H1 (cell line): ENCODE results near the gene DLK2. TPM values are rescaled to one million over a fixed set of nuclear protein-coding genes. Genes with fewer than 3 reads are reported as not detected.

Experiments used
- CTCF ChIA-PET: fragments of 300-600 bp; sonication (Branson Sonifier 250); formaldehyde crosslinking; loops from one replicate; lab custom pipeline; 2021; ENCODE audit not compliant: partially characterized antibody; lab: Charles Lee
- POLR2A ChIA-PET: fragments of 300-600 bp; sonication (Branson Sonifier 250); formaldehyde crosslinking; loops from one replicate; lab custom pipeline; 2021; ENCODE audit warnings: inconsistent platforms; ENCODE audit not compliant: partially characterized antibody; lab: Charles Lee
- DNase-seq, 2 experiments: peaks; one replicate each; pipeline versions ENCODE4 v3.0.0 to v3.0.0-alpha.2; 2010 to 2022; ENCODE audit warnings: low spot score in 2 of 2, low read depth in 1 of 2, mixed read lengths in 1 of 2
- FAIRE-seq: peaks from 2 replicates; lab custom pipeline; 2011; peaks lifted over from hg19 to GRCh38; lab: Jason Lieb, UNC
- H2AFZ ChIP-seq: 2 replicates; pipeline ENCODE4 v1.8.1; 2012; ENCODE audit warnings: low read length, inconsistent platforms
- H2AK5ac ChIP-seq: 2 replicates; pipeline ENCODE4 v1.6.1; 2013; ENCODE audit warnings: low read depth, low read length
- H2BK120ac ChIP-seq: replicated peaks from 2 replicates; pipeline ENCODE3; 2013; ENCODE audit warnings: low read depth, low read length, inconsistent platforms
- H2BK12ac ChIP-seq: 2 replicates; pipeline ENCODE4 v1.6.1; 2013; ENCODE audit warnings: low read depth, low read length
- H2BK15ac ChIP-seq: 2 replicates; pipeline ENCODE4 v1.6.1; 2013; ENCODE audit warnings: low read length
- H2BK20ac ChIP-seq: 2 replicates; pipeline ENCODE4 v1.6.1; 2013; ENCODE audit warnings: low read length
- H2BK5ac ChIP-seq: 2 replicates; pipeline ENCODE4 v1.6.1; 2013; ENCODE audit warnings: low read depth, low read length
- H3K14ac ChIP-seq: 2 replicates; pipeline ENCODE4 v1.6.1; 2013; ENCODE audit warnings: inconsistent platforms; ENCODE audit not compliant: insufficient read length
- H3K18ac ChIP-seq: 2 replicates; pipeline ENCODE4 v1.6.1; 2013; ENCODE audit warnings: low read length; ENCODE audit errors: extremely low read depth
- H3K23ac ChIP-seq: 2 replicates; pipeline ENCODE4 v1.6.1; 2013; ENCODE audit warnings: inconsistent platforms; ENCODE audit not compliant: insufficient read length
- H3K23me2 ChIP-seq: 2 replicates; pipeline ENCODE4 v1.6.1; 2013; ENCODE audit warnings: low read depth, low read length
- H3K27ac ChIP-seq: 2 replicates; pipeline ENCODE4 v1.6.1; 2011; ENCODE audit warnings: low read depth, low read length, inconsistent platforms
- H3K27me3 ChIP-seq, 4 experiments: replicated peaks in 1 of 4; 1 replicate in 1 of 4; 2 replicates in 3 of 4; pipeline versions ENCODE4 v1.6.1 to v1.8.1; 2011 to 2013; ENCODE audit warnings: low read length in 3 of 4, mild to moderate bottlenecking in 3 of 4, inconsistent platforms in 2 of 4, mixed read lengths in 2 of 4, moderate library complexity in 1 of 4; ENCODE audit not compliant: control insufficient read depth in 3 of 4, insufficient read depth in 3 of 4; ENCODE audit errors: extremely low read depth in 1 of 4
- H3K36me3 ChIP-seq, 4 experiments: 2 replicates each; pipeline versions ENCODE4 v1.6.1 to v1.8.1; 2011 to 2013; ENCODE audit warnings: mild to moderate bottlenecking in 4 of 4, low read length in 3 of 4, moderate library complexity in 2 of 4, control low read depth in 1 of 4, inconsistent platforms in 1 of 4; ENCODE audit not compliant: insufficient read depth in 4 of 4, control insufficient read depth in 2 of 4
- H3K4ac ChIP-seq: replicated peaks from 2 replicates; pipeline ENCODE3; 2013; ENCODE audit warnings: low read length, low read depth, mixed read lengths, inconsistent platforms; ENCODE audit not compliant: insufficient read length
- H3K4me1 ChIP-seq, 4 experiments: replicated peaks in 1 of 4; 1 replicate in 1 of 4; 2 replicates in 3 of 4; pipeline versions ENCODE4 v1.6.1 to v1.8.1; 2011 to 2013; ENCODE audit warnings: low read length in 3 of 4, inconsistent platforms in 2 of 4, mixed read lengths in 1 of 4; ENCODE audit not compliant: insufficient read depth in 4 of 4, control insufficient read depth in 3 of 4
- H3K4me2 ChIP-seq, 2 experiments: 2 replicates each; pipeline versions ENCODE4 v1.6.1 to v1.8.1; 2011 to 2013; ENCODE audit warnings: low read depth in 2 of 2, low read length in 2 of 2, control low read depth in 1 of 2, inconsistent platforms in 1 of 2, mild to moderate bottlenecking in 1 of 2; ENCODE audit not compliant: insufficient read depth in 1 of 2
- H3K4me3 ChIP-seq, 4 experiments: fragments of 200-600, 300-600 bp in 1 of 4; sonication (generic), shearing (Covaris generic), sonication (Bioruptor Twin) in 1 of 4; 2 replicates each; pipeline versions ENCODE4 v1.5.1 to v1.8.1; 2011 to 2016; ENCODE audit warnings: low read length in 4 of 4, low read depth in 3 of 4, control low read depth in 2 of 4, inconsistent platforms in 2 of 4, mild to moderate bottlenecking in 2 of 4, mixed read lengths in 1 of 4, moderate library complexity in 1 of 4; ENCODE audit not compliant: insufficient read depth in 2 of 4; ENCODE audit errors: extremely low read depth in 1 of 4
- H3K56ac ChIP-seq: replicated peaks from 2 replicates; pipeline ENCODE3; 2013; ENCODE audit warnings: low read depth, mild to moderate bottlenecking, mixed read lengths, low read length, inconsistent platforms; ENCODE audit not compliant: insufficient read length
- H3K79me1 ChIP-seq: 2 replicates; pipeline ENCODE4 v1.6.1; 2013; ENCODE audit warnings: low read depth, low read length, control low read depth
- H3K79me2 ChIP-seq, 2 experiments: 2 replicates each; pipeline versions ENCODE4 v1.6.1 to v1.8.1; 2012 to 2013; ENCODE audit warnings: low read length in 2 of 2, mild to moderate bottlenecking in 2 of 2, inconsistent platforms in 1 of 2; ENCODE audit not compliant: insufficient read depth in 2 of 2, control insufficient read depth in 1 of 2
- H3K9ac ChIP-seq, 4 experiments: replicated peaks in 1 of 4; 1 replicate in 1 of 4; 2 replicates in 3 of 4; pipeline versions ENCODE4 v1.6.1 to v1.8.1; 2011 to 2013; ENCODE audit warnings: low read depth in 3 of 4, low read length in 3 of 4, control low read depth in 2 of 4, mild to moderate bottlenecking in 2 of 4, moderate library complexity in 2 of 4, inconsistent platforms in 1 of 4; ENCODE audit errors: extremely low read depth in 1 of 4
- H3K9me3 ChIP-seq, 2 experiments: 2 replicates each; pipeline versions ENCODE4 v1.6.1 to v1.8.1; 2012 to 2013; ENCODE audit warnings: mild to moderate bottlenecking in 2 of 2, moderate library complexity in 2 of 2, control low read depth in 1 of 2, inconsistent platforms in 1 of 2, low read depth in 1 of 2, low read length in 1 of 2, mixed read lengths in 1 of 2; ENCODE audit not compliant: insufficient read depth in 2 of 2
- H4K20me1 ChIP-seq, 2 experiments: replicated peaks in 1 of 2; 2 replicates each; pipeline versions ENCODE3 to v1.8.1; 2011 to 2013; ENCODE audit warnings: inconsistent platforms in 2 of 2, low read length in 2 of 2, mild to moderate bottlenecking in 1 of 2; ENCODE audit not compliant: insufficient read depth in 2 of 2, control insufficient read depth in 1 of 2
- H4K5ac ChIP-seq: 2 replicates; pipeline ENCODE4 v1.6.1; 2013; ENCODE audit warnings: low read length, low read depth, mixed read lengths, inconsistent platforms; ENCODE audit not compliant: insufficient read length
- H4K8ac ChIP-seq: 2 replicates; pipeline ENCODE4 v1.8.0; 2013; ENCODE audit warnings: mild to moderate bottlenecking, moderate library complexity, low read length, inconsistent platforms; ENCODE audit not compliant: insufficient read depth; ENCODE audit errors: extremely low read depth
- H4K91ac ChIP-seq: replicated peaks from 2 replicates; pipeline ENCODE3; 2013; ENCODE audit warnings: low read length, mixed read lengths, inconsistent platforms; ENCODE audit not compliant: insufficient read length
- BCL11A ChIP-seq, 2 experiments: IDR thresholded peaks; one replicate each; pipeline ENCODE4 v1.6.1; 2011; ENCODE audit warnings: low read depth in 2 of 2, low read length in 2 of 2, mild to moderate bottlenecking in 2 of 2
- EP300 ChIP-seq, 2 experiments: IDR thresholded peaks; 1 replicate in 1 of 2; 2 replicates in 1 of 2; pipeline ENCODE4 v1.6.1; 2011 to 2012; ENCODE audit warnings: low read depth in 2 of 2, low read length in 2 of 2, mild to moderate bottlenecking in 2 of 2, borderline replicate concordance in 1 of 2, inconsistent platforms in 1 of 2, moderate library complexity in 1 of 2
- EZH2 ChIP-seq: fragments of 200-600 bp; sonication (generic); IDR thresholded peaks from 2 replicates; pipeline ENCODE4 v1.7.1; 2012; ENCODE audit warnings: low read depth, mild to moderate bottlenecking, moderate library complexity, low read length, inconsistent platforms; ENCODE audit not compliant: severe bottlenecking
- HDAC2 ChIP-seq, 2 experiments: fragments of 300-600 bp in 1 of 2; sonication (generic) in 1 of 2; IDR thresholded peaks; 2 replicates each; pipeline ENCODE4 v1.6.1; 2011 to 2012; ENCODE audit warnings: low read depth in 2 of 2, low read length in 2 of 2, mild to moderate bottlenecking in 2 of 2, moderate library complexity in 2 of 2, borderline replicate concordance in 1 of 2, inconsistent platforms in 1 of 2
- MAX ChIP-seq: IDR thresholded peaks from 2 replicates; pipeline ENCODE4 v1.6.1; 2012; ENCODE audit warnings: inconsistent platforms
- PHF8 ChIP-seq: fragments of 200-600 bp; sonication (generic); conservative IDR thresholded peaks from 2 replicates; pipeline ENCODE4 v1.7.1; 2012; ENCODE audit warnings: low read depth, mild to moderate bottlenecking, inconsistent platforms, low read length, moderate library complexity
- RBBP5 ChIP-seq: IDR thresholded peaks from 2 replicates; pipeline ENCODE4 v1.7.1; 2012; ENCODE audit warnings: low read depth, mild to moderate bottlenecking, inconsistent platforms, low read length, moderate library complexity, borderline replicate concordance
- RFX5 ChIP-seq: IDR thresholded peaks from 2 replicates; pipeline ENCODE4 v1.6.1; 2011; ENCODE audit warnings: low read depth, low read length, improper control_type of control experiment, borderline replicate concordance
- RNF2 ChIP-seq: fragments of 200-900, 300-1000 bp; sonication (generic); IDR thresholded peaks from 2 replicates; pipeline ENCODE4 v1.7.1; 2016; ENCODE audit warnings: borderline replicate concordance, low read depth, mild to moderate bottlenecking, antibody characterized with exemption, low read length; ENCODE audit not compliant: poor library complexity, severe bottlenecking; ENCODE audit errors: missing control alignments
- SIN3A ChIP-seq, 2 experiments: IDR thresholded peaks in 1 of 2; conservative IDR thresholded peaks in 1 of 2; 2 replicates each; pipeline ENCODE4 v1.6.1; 2011 to 2012; ENCODE audit warnings: low read length in 2 of 2, improper control_type of control experiment in 1 of 2, low read depth in 1 of 2, mild to moderate bottlenecking in 1 of 2
- TAF1 ChIP-seq: IDR thresholded peaks from 2 replicates; pipeline ENCODE4 v1.6.1; 2011; ENCODE audit warnings: mild to moderate bottlenecking, low read depth, low read length
- ZNF274 ChIP-seq: IDR thresholded peaks from 2 replicates; pipeline ENCODE4 v1.7.0; 2012; ENCODE audit warnings: low read length, borderline replicate concordance; ENCODE audit errors: extremely low read depth
- WGBS, 2 experiments: shearing (Covaris generic) in 1 of 2; methylation state at CpG; one replicate each; pipeline versions ENCODE4 v1.1.6 to v1.1.7; 2013 to 2015; ENCODE audit warnings: low lambda C conversion rate in 2 of 2, mixed read lengths in 2 of 2, inconsistent platforms in 1 of 2, low coverage in 1 of 2, missing lambda C conversion rate in 1 of 2; ENCODE audit not compliant: insufficient replicate concordance in 2 of 2, insufficient coverage in 1 of 2, insufficient read length in 1 of 2; ENCODE audit errors: extremely low coverage in 1 of 2, missing lambda C conversion rate in 1 of 2; 5-methylcytosine and 5-hydroxymethylcytosine counted together
- polyA plus RNA-seq, 7 experiments: library from polyadenylated mRNA; depleted of rRNA in 3 of 7; stranded (reverse) in 5 of 7; unstranded in 2 of 7; fragments of >200 nt in 5 of 7; fragments of 200-250 nt in 2 of 7; gene quantifications; 1 replicate in 5 of 7; 2 replicates in 1 of 7; 4 replicates in 1 of 7; pipeline versions ENCODE4 v1.2.1 to v1.2.3, GENCODE V29; 2011 to 2013; ENCODE audit warnings: missing spikeins in 2 of 7, mixed read lengths in 2 of 7
- total RNA-seq: library from RNA; stranded (reverse); fragmentation: NEBNext Ultra II Directional; extraction: Animal tissue kit (Norgen Biotek cat#: 25700); gene quantifications from 2 replicates; pipeline ENCODE4 v1.2.1, GENCODE V29; 2021

The DLK2 gene
- total and polyA plus RNA-seq, 2 of the 8 experiments (the other 6 are each of a cell fraction or from before 2014, with no cell fraction given) = 0.37 to 0.80 TPM

- no peak overlapping the region for H4K5ac ChIP-seq
- H4K91ac ChIP-seq = no peak overlapping the region
- no peak overlapping the region for H3K14ac ChIP-seq
- H2BK12ac ChIP-seq = no peak overlapping the region
- H3K27ac ChIP-seq = no peak overlapping the region
- H2BK20ac ChIP-seq = no peak overlapping the region
- CTCF ChIA-PET = no interaction called here
- POLR2A ChIA-PET = no interaction called here
- no peaks in the 10 kb centered on the region for H3K79me2 ChIP-seq
- H3K18ac ChIP-seq = no peak overlapping the region
- no peak overlapping the region for H3K4me3 ChIP-seq
- no peak overlapping the region for H3K56ac ChIP-seq
- no peaks in the 10 kb centered on the region for H3K9me3 ChIP-seq
- no peak overlapping the region for H3K4ac ChIP-seq
- H3K4me1 ChIP-seq = no peaks in the 10 kb centered on the region
- H3K27me3 ChIP-seq = no peaks in the 10 kb centered on the region
- H2BK120ac ChIP-seq = no peak overlapping the region
- no peak overlapping the region for H2AFZ ChIP-seq
- no peak overlapping the region for H2AK5ac ChIP-seq
- H3K79me1 ChIP-seq = no peaks in the 10 kb centered on the region
- H3K23me2 ChIP-seq = no peaks in the 10 kb centered on the region
- no peak overlapping the region for H3K9ac ChIP-seq
- no peak overlapping the region for H2BK15ac ChIP-seq
- no peak overlapping the region for H2BK5ac ChIP-seq
- no peak overlapping the region for H3K4me2 ChIP-seq
- TF ChIP-seq EZH2 (no peak), ZNF274 (no peak), PHF8 (no peak), SIN3A (conservative IDR thresholded peaks at IDR 0.05 in 1 of 2, IDR thresholded peaks at IDR 0.05 in 1 of 2; ENCODE audit: low read depth in 1 of 2, low read length in 2 of 2) (no peak), RBBP5 (no peak), BCL11A (IDR thresholded peaks at IDR 0.05; ENCODE audit: low read depth in 2 of 2, low read length in 2 of 2) (no peak), MAX (no peak), EP300 (IDR thresholded peaks at IDR 0.05; ENCODE audit: borderline replicate concordance in 1 of 2, low read depth in 2 of 2, low read length in 2 of 2) (no peak), HDAC2 (IDR thresholded peaks at IDR 0.05; ENCODE audit: borderline replicate concordance in 1 of 2, low read depth in 2 of 2, low read length in 2 of 2) (no peak), TAF1 (no peak), RNF2 (no peak), RFX5 (no peak)
- WGBS, 2 experiments = 79% methylated on average over 3 of the region's 3 CpGs; no CpG with 5 or more reads in 1 of the 2 experiments
- DNase-seq (no peak), FAIRE-seq (no peak)
- no peaks in the 10 kb centered on the region for H3K36me3 ChIP-seq
- no peak overlapping the region for H3K23ac ChIP-seq
- no peak overlapping the region for H4K8ac ChIP-seq
- H4K20me1 ChIP-seq = no peaks in the 10 kb centered on the region
Observed at GRCh38 chr6:43405354-43405753, 50.0 kb downstream of the DLK2 start.
